Measurements from ENCODE around the gene LGR6. TPM values are rescaled to one million over a fixed set of nuclear protein-coding genes. Genes with fewer than 3 reads are reported as not detected.

The LGR6 gene
- total and polyA plus RNA-seq, 2 of the 8 experiments (the other 6 are each of a cell fraction or from before 2014, with no cell fraction given), result 0.50 to 1.0 TPM

DNA sequence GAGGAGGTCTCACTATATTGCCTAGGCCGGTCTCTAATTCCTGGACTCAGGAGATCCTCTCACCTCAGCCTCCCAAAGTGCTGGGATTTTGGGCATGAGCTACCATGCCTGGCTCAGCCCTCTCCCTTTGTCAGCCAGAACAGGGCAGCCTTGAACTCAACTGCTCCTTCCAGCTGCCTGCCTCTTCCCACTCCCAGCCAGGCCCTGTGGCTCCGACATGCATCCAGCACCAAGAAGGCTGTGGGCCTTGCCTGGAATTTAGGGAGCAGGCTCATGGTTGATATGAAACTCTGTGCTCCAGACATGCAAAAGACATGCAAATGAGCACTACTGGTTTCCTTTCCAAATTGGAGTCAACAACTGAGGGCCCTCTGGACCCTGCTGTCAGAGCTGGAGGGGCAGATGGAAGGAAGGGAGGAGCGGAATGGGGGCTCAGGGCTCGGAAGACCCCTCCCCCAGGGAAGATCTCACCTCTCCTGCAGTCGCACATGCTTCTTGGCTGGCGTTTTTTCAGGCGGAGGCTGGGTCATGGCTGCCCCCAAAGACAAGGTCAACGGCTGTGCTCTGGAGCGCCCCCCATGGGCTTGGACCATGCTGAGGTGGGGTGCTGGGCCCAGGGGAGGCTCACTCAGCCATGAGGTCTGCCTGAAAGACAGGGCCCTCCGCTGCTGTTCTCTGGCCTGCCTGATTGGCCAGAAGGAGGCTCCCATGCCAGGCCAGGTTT, 34.6 kb upstream of the LGR6 start:
- H2AFZ ChIP-seq (ENCODE audit: low read length), result no peak overlapping the region
- no peak for DNase-seq (ENCODE audit: low read depth in 1 of 2, low spot score in 2 of 2)
- CTCF ChIA-PET (ENCODE audit: partially characterized antibody), result interaction anchor here (0.8 to 2.7 kb wide), 7 partner anchors 9 to 333 kb away, joined by 3 to 10 read pairs (median 3); partner anchors contain the start of gene LGR6

More for the DNA sequence above, 34.6 kb upstream of the LGR6 start:
- Histone ChIP-seq H3K36me3 (ENCODE audit: control insufficient read depth in 2 of 4, insufficient read depth in 4 of 4, low read length in 3 of 4) (no peaks in the 10 kb centered on the region), H2BK12ac (ENCODE audit: low read depth, low read length) (peak overlapping the region; percentile 39; the same call in 1 of the 2 replicates), H3K27me3 (replicated peaks in 1 of 4; ENCODE audit: control insufficient read depth in 3 of 4, extremely low read depth in 1 of 4, insufficient read depth in 3 of 4, low read length in 3 of 4) (no peaks in the 10 kb centered on the region), H2AK5ac (ENCODE audit: low read depth, low read length) (0 out of 2 replicates have a peak overlapping the region, but pooled peaks have one; percentile 34), H2BK15ac (ENCODE audit: low read length) (no peak overlapping the region), H4K20me1 (replicated peaks in 1 of 2; ENCODE audit: control insufficient read depth in 1 of 2, insufficient read depth in 2 of 2, low read length in 2 of 2) (no peaks in the 10 kb centered on the region), H3K4me1 (replicated peaks in 1 of 4; ENCODE audit: control insufficient read depth in 3 of 4, insufficient read depth in 4 of 4, low read length in 3 of 4) (peaks cover 2 to 29% (median 11%) of the 10 kb centered on the region in 4 experiments), H2BK120ac (replicated peaks; ENCODE audit: low read depth, low read length) (no peak overlapping the region), H3K23ac (ENCODE audit: insufficient read length) (no peak overlapping the region), H4K8ac (ENCODE audit: extremely low read depth, insufficient read depth, low read length) (0 out of 2 replicates have a peak overlapping the region, but pooled peaks have one; percentile 37), H3K23me2 (ENCODE audit: low read depth, low read length) (no peaks in the 10 kb centered on the region), H3K4ac (replicated peaks; ENCODE audit: insufficient read length, low read depth, low read length) (no peak overlapping the region), H3K9me3 (ENCODE audit: insufficient read depth in 2 of 2, low read depth in 1 of 2, low read length in 1 of 2) (no peaks in the 10 kb centered on the region; a peak in 1 of 4 replicates), H3K79me2 (ENCODE audit: control insufficient read depth in 1 of 2, insufficient read depth in 2 of 2, low read length in 2 of 2) (no peaks in the 10 kb centered on the region), H2BK5ac (ENCODE audit: low read depth, low read length) (peak overlapping the region; percentile 68; the same call in 1 of the 2 replicates), H4K5ac (ENCODE audit: insufficient read length, low read depth, low read length) (no peak overlapping the region), H3K79me1 (ENCODE audit: low read depth, low read length) (no peaks in the 10 kb centered on the region), H3K18ac (ENCODE audit: extremely low read depth, low read length) (peak overlapping the region; percentile 55; the same call in 1 of the 2 replicates), H3K9ac (replicated peaks in 1 of 4; ENCODE audit: extremely low read depth in 1 of 4, low read depth in 3 of 4, low read length in 3 of 4) (no peak overlapping the region), H3K4me3 (ENCODE audit: extremely low read depth in 1 of 4, insufficient read depth in 2 of 4, low read depth in 3 of 4, low read length in 4 of 4) (no peak overlapping the region), H2BK20ac (ENCODE audit: low read length) (no peak overlapping the region), H4K91ac (replicated peaks; ENCODE audit: insufficient read length, low read length) (peak overlapping the region; percentile 4), H3K27ac (ENCODE audit: low read depth, low read length) (no peak overlapping the region), H3K56ac (replicated peaks; ENCODE audit: insufficient read length, low read depth, low read length) (no peak overlapping the region), H3K14ac (ENCODE audit: insufficient read length) (no peak overlapping the region), H3K4me2 (ENCODE audit: insufficient read depth in 1 of 2, low read depth in 2 of 2, low read length in 2 of 2) (no peak overlapping the region)
- no peak for FAIRE-seq
- TF ChIP-seq TBP (IDR thresholded peaks at IDR 0.05; ENCODE audit: low read depth, low read length) (no peak), SP4 (IDR thresholded peaks at IDR 0.05; ENCODE audit: low read length) (0 out of 2 replicates have a peak, but pooled peaks have one; percentile 33), HDAC2 (IDR thresholded peaks at IDR 0.05; ENCODE audit: borderline replicate concordance in 1 of 2, low read depth in 2 of 2, low read length in 2 of 2) (no peak), MAX (IDR thresholded peaks at IDR 0.05) (peak; percentile 49; the same call in 1 of the 2 replicates), RBBP5 (IDR thresholded peaks at IDR 0.05; ENCODE audit: borderline replicate concordance, low read depth, low read length) (no peak)
- TF ChIP-seq, protein P1, sequence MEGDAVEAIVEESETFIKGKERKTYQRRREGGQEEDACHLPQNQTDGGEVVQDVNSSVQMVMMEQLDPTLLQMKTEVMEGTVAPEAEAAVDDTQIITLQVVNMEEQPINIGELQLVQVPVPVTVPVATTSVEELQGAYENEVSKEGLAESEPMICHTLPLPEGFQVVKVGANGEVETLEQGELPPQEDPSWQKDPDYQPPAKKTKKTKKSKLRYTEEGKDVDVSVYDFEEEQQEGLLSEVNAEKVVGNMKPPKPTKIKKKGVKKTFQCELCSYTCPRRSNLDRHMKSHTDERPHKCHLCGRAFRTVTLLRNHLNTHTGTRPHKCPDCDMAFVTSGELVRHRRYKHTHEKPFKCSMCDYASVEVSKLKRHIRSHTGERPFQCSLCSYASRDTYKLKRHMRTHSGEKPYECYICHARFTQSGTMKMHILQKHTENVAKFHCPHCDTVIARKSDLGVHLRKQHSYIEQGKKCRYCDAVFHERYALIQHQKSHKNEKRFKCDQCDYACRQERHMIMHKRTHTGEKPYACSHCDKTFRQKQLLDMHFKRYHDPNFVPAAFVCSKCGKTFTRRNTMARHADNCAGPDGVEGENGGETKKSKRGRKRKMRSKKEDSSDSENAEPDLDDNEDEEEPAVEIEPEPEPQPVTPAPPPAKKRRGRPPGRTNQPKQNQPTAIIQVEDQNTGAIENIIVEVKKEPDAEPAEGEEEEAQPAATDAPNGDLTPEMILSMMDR (IDR thresholded peaks at IDR 0.05; ENCODE audit: control extremely low read depth in 1 of 3, insufficient read depth in 1 of 3, low read depth in 1 of 3, low read length in 3 of 3), result peak in 2 of 3 experiments; percentile 3 to 40; a peak in 2 of 4 replicates
- 87% methylated on average over 9 of the region's 10 CpGs; no CpG with 5 or more reads in 1 of the 2 experiments for WGBS, 2 experiments (ENCODE audit: extremely low coverage in 1 of 2, insufficient coverage in 1 of 2, insufficient read length in 1 of 2, insufficient replicate concordance in 2 of 2, low coverage in 1 of 2, low lambda C conversion rate in 2 of 2, missing lambda C conversion rate in 1 of 2)
- POLR2A ChIA-PET (ENCODE audit: partially characterized antibody), result no interaction called here
